Thoracic aorta (tissue), 2 donors: ENCODE data around the gene ZNF134. TPM values are rescaled to one million over a fixed set of nuclear protein-coding genes. Genes with fewer than 3 reads are reported as not detected.

Experiments
- ATAC-seq: fragments of 150-250 bp; one replicate; pipeline ENCODE4 v1.8.0; 2017; ENCODE audit warnings: low read depth; ENCODE audit not compliant: insufficient number of reproducible peaks, low FRiP score
- DNase-seq: peaks from one replicate; pipeline ENCODE4 v3.0.0-alpha.2; 2020; ENCODE audit warnings: low spot score
- H3K27ac ChIP-seq, 2 donors: fragments of 200-600 bp; sonication (generic); 1 replicate in 1 of 2; 2 replicates in 1 of 2; pipeline ENCODE4 v1.5.1; 2016; ENCODE audit warnings: mild to moderate bottlenecking in 2 of 2, moderate library complexity in 2 of 2
- H3K27me3 ChIP-seq: fragments of 200-600 bp; sonication (generic); replicated peaks from 2 replicates; pipeline ENCODE4 v1.6.0; 2016; ENCODE audit warnings: mild to moderate bottlenecking; ENCODE audit not compliant: insufficient read depth
- H3K36me3 ChIP-seq: fragments of 200-600 bp; sonication (generic); one replicate; pipeline ENCODE4 v1.5.1; 2016
- H3K4me1 ChIP-seq, 2 donors: fragments of 200-600 bp; sonication (generic); 1 replicate in 1 of 2; 2 replicates in 1 of 2; pipeline versions ENCODE4 v1.5.1 to v1.6.0; 2016; ENCODE audit warnings: low read depth in 2 of 2, mild to moderate bottlenecking in 1 of 2; ENCODE audit not compliant: control insufficient read depth in 1 of 2
- H3K4me3 ChIP-seq: fragments of 200-600 bp; sonication (generic); 2 replicates; pipeline ENCODE4 v1.5.1; 2016; ENCODE audit warnings: mild to moderate bottlenecking
- H3K9me3 ChIP-seq: fragments of 200-600 bp; sonication (generic); 2 replicates; pipeline ENCODE4 v1.5.1; 2016
- total RNA-seq, 2 donors: library from RNA; depleted of rRNA; stranded (reverse); fragments of >200 nt; gene quantifications; one replicate each; pipeline versions ENCODE4 v1.1.0 to v1.2.3, GENCODE V29; 2016
- TF ChIP-seq, protein P1 (sequence below): fragments of 200-600 bp; sonication (generic); IDR thresholded peaks from one replicate; pipeline ENCODE4 v1.5.1; 2019; ENCODE audit warnings: antibody characterized with exemption

The ZNF134 gene
- total RNA-seq: 10 to 100 TPM; 18.4 to 43.7 TPM

DNA sequence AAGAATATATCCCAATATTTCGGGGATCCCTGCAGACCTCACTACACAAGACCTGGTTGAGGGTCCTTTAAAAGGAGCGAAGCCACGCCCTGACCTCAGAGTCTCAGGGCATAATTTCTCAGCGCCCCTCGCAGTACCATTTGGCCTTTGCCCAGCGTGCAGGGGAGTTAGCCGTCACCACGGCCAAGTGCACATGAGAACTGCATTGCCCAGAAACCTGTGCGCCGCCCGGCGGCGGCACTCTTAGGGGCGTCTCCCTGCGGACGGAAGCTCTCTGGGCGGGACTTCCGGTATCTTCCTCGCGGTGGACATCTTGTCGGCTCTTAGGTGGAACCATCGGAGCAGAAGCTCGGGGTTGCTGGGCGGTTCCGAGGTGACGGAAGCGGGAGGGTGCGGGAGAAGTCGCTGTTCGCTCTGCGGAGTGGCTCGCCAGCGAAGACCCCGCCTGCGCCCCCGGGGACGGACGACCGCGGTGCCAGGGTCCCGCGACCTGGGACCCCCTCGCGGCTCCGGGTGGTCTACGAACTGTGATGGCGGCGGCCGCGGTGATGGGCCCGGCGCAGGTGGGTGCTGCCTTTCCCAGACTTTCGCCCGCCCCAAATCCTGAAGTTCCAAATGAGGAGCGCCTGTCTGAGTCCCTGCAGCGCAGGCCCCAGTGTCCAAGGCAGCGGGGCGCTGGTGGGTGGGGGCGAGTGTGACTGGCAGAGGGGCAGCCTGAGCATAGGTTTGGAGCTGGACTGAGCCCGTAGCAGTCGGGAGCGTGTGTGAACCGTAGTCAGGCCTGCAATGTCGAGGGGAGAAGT, at the start of gene ZNF134:
TSS of gene ZNF134 (plus strand) at position 302 of the 803 bp plus-strand sequence. CDS start 5,227 bp downstream, outside the sequence.
- H3K9me3 ChIP-seq: peaks cover 49% of the 10 kb centered on the region
- ATAC-seq: peak; percentile 73
- TF ChIP-seq, protein P1, sequence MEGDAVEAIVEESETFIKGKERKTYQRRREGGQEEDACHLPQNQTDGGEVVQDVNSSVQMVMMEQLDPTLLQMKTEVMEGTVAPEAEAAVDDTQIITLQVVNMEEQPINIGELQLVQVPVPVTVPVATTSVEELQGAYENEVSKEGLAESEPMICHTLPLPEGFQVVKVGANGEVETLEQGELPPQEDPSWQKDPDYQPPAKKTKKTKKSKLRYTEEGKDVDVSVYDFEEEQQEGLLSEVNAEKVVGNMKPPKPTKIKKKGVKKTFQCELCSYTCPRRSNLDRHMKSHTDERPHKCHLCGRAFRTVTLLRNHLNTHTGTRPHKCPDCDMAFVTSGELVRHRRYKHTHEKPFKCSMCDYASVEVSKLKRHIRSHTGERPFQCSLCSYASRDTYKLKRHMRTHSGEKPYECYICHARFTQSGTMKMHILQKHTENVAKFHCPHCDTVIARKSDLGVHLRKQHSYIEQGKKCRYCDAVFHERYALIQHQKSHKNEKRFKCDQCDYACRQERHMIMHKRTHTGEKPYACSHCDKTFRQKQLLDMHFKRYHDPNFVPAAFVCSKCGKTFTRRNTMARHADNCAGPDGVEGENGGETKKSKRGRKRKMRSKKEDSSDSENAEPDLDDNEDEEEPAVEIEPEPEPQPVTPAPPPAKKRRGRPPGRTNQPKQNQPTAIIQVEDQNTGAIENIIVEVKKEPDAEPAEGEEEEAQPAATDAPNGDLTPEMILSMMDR: no peak
- H3K36me3 ChIP-seq: peaks cover 37% of the 10 kb centered on the region
- DNase-seq: peak; percentile 49
- no peaks in the 10 kb centered on the region for H3K27me3 ChIP-seq
- peak within 1 kb of the TSS; percentile 75 for H3K4me3 ChIP-seq
- peaks cover 0 to 10% of the 10 kb centered on the region in 2 donors for H3K4me1 ChIP-seq
- H3K27ac ChIP-seq: peak within 1 kb of the TSS in 1 of 2 donors; percentile 1

DNA sequence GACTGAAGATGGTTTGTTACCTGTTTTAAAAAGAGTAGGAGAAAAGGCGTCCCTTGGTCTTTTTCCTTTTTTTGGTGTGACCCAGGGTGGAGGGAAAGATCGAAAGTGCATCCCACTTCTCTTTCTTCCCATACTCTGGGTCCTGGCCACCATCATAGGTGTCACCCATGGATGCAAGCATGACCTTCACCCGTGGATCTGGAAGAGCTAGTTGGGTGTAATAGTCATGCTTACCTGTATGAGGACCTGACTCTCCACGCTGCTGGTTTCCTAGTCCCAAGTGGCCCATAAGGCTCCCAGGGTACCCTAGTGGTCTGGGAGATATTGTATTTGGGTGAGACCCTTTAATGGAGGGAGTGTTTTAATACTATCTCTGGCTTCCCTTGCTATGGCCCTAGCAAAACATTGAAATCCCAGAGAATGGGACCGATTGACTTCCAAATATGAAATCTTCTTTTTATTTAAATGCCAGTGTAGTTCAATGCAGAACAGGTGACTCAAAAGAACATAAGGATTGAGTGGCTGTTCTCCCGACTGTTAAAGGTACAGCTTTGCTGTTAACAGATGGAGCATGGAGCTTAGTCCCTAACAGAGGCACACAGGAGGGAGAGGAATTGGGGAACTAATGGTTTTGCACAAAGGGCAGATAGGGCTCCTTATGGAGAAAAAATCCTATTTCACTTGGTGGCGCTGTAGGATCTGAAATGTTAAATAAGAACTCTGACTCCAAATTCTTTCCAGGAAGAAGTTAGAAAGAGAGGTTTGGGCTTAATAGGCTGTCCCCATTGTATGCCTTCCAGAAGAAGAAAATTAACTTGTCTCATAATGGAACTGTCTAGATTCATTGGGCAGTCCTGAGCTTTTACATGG, 47.4 kb upstream of the ZNF134 start:
- Histone ChIP-seq H3K9me3 (peaks cover 75% of the 10 kb centered on the region), H3K4me1 (no peaks in the 10 kb centered on the region)
- no peak for ATAC-seq

DNA sequence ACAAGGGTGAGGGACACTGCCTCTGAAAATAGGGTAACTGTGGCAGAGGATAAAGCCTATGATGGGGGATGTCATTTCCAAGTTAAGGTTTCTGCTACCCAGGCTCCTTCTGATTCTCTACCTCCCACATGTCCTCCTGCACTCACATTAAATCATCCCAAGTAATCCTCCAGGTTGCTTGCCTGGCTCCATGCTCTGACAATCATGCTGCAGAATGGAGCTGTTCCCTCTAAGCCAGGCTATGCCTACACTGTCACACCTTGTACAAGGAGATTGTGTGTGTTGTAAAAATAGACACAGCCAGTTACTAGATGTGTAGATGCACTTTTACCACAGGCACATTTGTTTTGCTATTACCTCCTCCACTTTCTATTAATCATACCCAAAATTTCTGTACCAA, 43.3 kb upstream of the ZNF134 start:
- Histone ChIP-seq H3K27ac (no peak overlapping the region), H3K27me3 (no peaks in the 10 kb centered on the region), H3K36me3 (peaks cover 36% of the 10 kb centered on the region), H3K9me3 (peaks cover 98% of the 10 kb centered on the region), H3K4me1 (no peaks in the 10 kb centered on the region), H3K4me3 (no peak overlapping the region)
- DNase-seq (no peak), ATAC-seq (no peak)
- TF ChIP-seq, protein P1: no peak

More for the DNA sequence above, 47.4 kb upstream of the ZNF134 start:
- no peaks in the 10 kb centered on the region for H3K27me3 ChIP-seq
- TF ChIP-seq, protein P1: no peak
- DNase-seq: no peak
- no peaks in the 10 kb centered on the region for H3K36me3 ChIP-seq
- no peak overlapping the region for H3K4me3 ChIP-seq
- no peak overlapping the region for H3K27ac ChIP-seq

DNA sequence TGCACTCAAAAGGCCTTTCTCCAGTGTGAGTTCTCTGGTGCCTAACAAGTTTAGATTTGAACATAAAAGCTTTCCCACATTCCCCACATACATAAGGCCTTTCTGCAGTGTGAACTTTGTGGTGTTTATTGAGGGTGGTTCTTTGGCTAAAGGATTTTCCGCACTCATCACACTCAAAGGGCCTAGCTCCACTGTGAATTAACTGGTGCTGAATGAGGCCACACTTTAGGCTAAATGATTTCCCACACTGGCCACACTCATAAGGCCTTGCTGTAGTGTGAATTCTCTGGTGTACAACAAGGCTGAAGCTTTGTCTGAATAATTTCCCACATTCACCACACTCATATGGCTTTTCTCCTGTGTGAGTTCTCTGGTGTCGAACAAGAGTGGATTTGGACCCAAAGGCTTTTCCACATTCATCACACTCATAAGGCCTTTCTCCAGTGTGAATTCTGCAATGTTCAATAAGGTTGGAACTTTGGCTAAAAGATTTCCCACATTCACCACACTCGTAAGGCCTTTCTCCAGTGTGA, 41.6 kb upstream of the ZNF134 start:
- DNase-seq: no peak
- Histone ChIP-seq H3K9me3 (peaks cover 88% of the 10 kb centered on the region), H3K4me1 (no peaks in the 10 kb centered on the region), H3K36me3 (peaks cover 45% of the 10 kb centered on the region), H3K4me3 (no peak overlapping the region), H3K27me3 (no peaks in the 10 kb centered on the region), H3K27ac (no peak overlapping the region)
- TF ChIP-seq, protein P1: no peak
- ATAC-seq: no peak

DNA sequence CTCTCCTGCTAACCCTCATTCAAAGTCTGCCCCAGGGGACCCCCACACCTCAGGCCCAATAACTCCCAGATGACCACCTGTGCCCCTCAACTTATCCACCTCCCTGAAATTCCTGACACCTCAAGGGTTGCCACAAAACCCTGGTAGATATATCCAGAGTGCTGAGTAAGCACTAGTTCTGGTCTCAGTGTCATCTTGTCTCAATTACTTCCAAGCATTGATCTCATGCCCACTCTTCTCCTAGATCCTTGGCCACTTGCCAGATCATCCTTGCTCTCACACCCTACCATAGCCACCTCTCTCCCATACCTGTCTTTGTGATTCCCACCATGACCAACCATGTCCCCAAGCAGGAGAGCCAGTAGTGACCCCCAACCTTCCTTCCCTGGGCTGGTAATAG, 37.4 kb upstream of the ZNF134 start:
- DNase-seq: no peak
- Histone ChIP-seq H3K4me1 (peaks cover 7 to 9% of the 10 kb centered on the region in 2 donors), H3K27ac (no peak overlapping the region), H3K9me3 (peaks cover 49% of the 10 kb centered on the region), H3K27me3 (no peaks in the 10 kb centered on the region), H3K4me3 (no peak overlapping the region), H3K36me3 (peaks cover 45% of the 10 kb centered on the region)
- no peak for ATAC-seq
- TF ChIP-seq, protein P1: no peak
